ENCODE measurements around the gene HELZ2.

- TF ChIP-seq CTCF (conservative IDR thresholded peaks at IDR 0.05; ENCODE audit: low read length) (no peak), EZH2phosphoT487 (IDR thresholded peaks at IDR 0.05; ENCODE audit: borderline replicate concordance) (no peak)
Observed at GRCh38 chr20:63529180-63529860, 44.7 kb downstream of the HELZ2 start.

Data from Loucy (cell line).